Measurements from ENCODE around the gene NKX6-2.

DNA sequence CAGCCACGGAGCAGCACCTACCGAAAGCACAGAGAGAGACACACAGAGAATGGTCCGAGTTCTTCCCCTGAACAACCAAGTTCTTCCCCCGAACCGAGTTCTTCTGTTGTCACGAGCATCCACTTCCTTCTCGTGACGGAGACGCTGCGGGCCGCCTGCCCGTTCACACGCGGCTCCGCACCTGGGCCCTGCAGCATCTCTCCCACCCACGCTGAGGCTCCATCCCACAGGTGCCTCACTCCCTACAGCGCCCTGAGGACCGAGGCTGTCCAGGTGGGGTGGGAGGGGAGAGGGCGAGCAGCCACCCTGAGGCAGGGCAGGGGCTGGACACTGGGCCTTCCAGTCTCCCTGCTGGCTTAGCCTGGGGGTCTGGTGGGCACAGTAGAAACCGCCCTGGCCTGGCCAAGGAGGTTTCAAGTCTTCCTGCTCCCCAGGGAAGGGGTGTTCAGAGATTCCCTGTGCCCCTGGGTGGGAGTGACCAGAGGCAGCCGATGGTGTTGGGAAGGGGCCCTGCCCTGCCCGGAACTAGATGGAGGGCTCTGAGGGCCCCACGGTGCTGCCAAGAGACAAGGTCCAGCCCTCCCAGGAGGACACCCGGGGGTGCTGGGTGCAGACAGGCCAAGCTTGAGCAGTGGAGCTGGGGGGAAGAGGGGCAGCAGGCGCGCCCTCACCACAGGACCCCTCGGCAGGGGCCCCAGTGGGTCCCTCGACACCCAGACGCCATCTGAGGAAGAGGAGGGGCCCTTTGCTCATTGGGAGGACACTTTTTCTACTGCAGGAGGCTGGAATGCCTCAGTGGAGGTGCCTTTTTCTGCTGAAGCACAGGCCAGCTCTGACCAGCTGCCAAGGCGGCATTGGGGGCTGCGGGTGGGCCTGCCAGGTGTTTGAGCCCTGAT, 5.2 kb upstream of the NKX6-2 start:
- TF ChIP-seq, protein P1, sequence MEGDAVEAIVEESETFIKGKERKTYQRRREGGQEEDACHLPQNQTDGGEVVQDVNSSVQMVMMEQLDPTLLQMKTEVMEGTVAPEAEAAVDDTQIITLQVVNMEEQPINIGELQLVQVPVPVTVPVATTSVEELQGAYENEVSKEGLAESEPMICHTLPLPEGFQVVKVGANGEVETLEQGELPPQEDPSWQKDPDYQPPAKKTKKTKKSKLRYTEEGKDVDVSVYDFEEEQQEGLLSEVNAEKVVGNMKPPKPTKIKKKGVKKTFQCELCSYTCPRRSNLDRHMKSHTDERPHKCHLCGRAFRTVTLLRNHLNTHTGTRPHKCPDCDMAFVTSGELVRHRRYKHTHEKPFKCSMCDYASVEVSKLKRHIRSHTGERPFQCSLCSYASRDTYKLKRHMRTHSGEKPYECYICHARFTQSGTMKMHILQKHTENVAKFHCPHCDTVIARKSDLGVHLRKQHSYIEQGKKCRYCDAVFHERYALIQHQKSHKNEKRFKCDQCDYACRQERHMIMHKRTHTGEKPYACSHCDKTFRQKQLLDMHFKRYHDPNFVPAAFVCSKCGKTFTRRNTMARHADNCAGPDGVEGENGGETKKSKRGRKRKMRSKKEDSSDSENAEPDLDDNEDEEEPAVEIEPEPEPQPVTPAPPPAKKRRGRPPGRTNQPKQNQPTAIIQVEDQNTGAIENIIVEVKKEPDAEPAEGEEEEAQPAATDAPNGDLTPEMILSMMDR (IDR thresholded peaks at IDR 0.05; ENCODE audit: insufficient read depth, low read depth, low read length), result no peak
- TF ChIP-seq EZH2 (IDR thresholded peaks at IDR 0.05; ENCODE audit: insufficient read depth, low read length), result no peak
